ENCODE data around the gene CDH26.
"Not testable (repeated sequence)": the region's sequence is repeated elsewhere in the genome, so short reads cannot be mapped to it uniquely, and the experiment has no call there.

Gene CDH26

DNA sequence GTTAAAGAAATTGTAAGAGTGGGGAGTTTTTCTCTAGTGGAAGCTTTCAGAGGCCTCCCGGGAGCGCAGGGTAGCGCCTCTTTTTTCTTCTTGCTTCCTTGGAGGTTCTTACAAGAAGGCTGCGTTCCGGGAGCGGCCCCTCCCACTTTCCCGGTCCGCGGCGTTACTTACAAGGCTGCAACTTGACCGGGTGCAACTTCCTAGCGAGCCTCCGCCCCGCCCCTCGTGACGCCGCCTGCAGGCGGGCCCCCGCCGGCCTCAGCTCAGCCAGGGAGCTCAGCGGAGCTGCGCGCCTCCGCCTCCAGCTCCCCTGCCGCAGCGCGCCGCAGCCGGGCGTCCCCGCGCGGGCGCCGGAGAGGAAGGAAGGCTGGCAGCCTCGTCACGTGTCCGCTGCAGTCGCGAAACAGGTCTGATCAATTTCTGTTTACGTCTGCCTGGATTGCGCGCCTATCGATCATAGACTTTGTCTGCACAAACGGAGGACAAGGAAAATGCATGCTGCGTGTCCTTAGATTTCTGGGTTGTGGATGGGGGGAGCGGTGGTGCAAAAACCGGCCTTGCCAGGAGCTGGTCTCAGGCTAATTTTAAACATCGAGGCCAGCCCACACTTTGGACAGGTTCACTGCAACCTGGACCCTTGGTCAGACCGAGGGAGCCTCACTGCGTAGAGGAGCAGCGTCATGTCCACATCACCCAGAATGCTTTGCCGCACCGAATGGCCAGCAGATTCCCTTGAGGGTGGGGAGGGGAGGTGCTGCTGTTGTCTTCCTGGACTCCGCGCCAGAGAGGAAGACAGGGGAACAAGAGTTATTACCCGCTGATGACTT, 17.9 kb upstream of the CDH26 start, which contains the start of the genes FAM217B and PPP1R3D:
FAM217B (plus strand) TSS at position 261 of the 827 bp plus-strand sequence. CDS start 3,555 bp downstream, outside the sequence.
PPP1R3D (minus strand) TSS at position 177 of the 827 bp plus-strand sequence. CDS start 374 bp downstream, outside the sequence.
- DNase-seq (ENCODE audit: low spot score) (peak; percentile 95), FAIRE-seq (peak; percentile 5)

DNA sequence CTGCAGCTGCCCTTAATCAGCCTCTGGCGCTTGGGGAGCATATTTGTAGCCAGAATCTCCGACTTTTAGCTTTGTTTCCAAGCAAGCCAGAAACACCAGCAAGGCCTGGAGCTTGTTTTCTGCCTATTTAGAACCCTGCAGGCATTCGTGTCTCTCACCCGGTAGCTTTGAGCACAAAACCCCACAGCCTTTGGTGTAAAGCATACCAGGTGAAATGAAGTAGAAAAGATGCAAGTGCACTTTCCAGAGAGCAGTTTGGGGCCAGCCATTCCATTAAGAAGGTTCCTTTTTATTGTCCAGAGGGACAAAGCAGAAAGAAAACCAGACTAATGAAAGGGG, 17.3 kb upstream of the CDH26 start:
- FAIRE-seq (no peak), DNase-seq (ENCODE audit: low spot score) (no peak)

DNA sequence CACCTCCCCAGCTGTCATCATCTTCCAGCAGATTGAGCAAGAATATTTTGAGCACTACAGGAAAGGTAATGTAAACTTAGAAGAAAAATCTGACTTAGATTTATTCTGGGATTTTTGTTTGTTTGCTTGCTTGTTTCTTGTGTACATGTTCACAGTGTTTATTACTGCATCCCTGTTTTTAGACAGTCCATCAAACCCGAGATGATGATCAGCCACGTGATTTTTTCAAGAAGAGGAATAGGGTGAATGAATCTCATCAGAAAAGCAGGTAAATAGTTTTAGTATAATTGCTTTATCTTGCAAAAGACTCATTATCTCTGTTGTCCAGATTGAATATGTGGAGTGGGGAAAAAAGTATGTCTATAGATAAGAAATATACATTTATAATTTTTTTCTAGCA, 16.0 kb upstream of the CDH26 start:
- no peak for FAIRE-seq
- DNase-seq (ENCODE audit: low spot score), result no peak

DNA sequence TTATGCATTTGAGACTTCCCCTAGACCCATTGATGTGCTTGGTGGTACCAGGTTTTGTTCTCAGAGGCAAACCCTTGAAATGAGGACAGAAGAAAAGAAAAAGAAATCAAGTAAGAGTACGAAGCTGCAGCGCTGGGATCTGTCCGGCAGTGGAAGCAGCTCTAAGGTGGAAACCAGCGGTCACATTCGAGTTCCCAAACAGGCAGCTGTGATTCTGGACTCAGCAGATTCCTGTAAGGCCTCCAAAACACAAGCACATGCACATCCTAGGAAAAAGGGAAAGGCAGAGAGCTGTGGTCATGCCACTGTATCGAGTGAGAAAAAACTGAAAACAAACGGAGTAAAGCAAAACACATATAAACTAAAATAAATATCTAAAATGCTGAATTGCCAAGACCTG, 13.5 kb upstream of the CDH26 start:
- no peak for FAIRE-seq
- no peak for DNase-seq (ENCODE audit: low spot score)

DNA sequence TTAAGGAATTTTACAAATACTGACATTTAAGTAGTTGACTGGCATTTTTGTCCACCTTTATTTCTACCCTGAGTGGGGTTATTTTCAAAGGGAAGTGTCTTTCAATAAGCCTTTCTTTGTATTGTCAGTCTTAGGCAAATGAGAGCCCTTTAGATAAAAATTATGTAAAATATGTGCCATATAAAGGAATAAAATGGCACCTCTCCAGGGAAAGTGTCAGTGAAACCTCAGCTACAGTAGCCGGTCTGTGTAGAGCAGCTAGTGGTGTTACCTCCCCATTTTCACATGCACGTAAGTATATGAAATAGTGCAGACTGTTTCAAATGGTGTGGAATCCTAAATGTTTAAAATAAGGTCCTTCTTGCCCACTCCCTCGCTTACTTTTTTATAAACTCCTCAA, 13.0 kb upstream of the CDH26 start:
- FAIRE-seq (no peak), DNase-seq (ENCODE audit: low spot score) (no peak)

DNA sequence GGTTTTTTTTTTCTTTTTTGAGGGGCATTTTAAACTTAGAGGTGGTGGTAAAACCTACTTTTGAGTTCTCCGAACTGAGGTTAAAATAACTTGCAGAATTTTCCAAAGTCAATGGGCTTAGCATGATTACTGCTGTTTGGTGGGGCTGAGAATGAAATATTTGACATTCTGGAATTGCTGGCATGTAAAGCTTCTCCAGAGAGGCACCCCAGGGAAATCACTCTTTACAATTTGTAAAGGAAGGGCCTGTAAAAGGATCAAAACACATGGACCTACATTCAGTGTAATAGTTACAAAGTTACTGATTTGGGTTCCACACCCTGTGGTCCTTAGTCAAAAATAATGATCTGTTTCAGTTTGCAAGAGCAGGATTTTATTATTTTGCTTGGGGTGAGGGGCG, 12.5 kb upstream of the CDH26 start:
- DNase-seq (ENCODE audit: low spot score) (no peak), FAIRE-seq (no peak)

DNA sequence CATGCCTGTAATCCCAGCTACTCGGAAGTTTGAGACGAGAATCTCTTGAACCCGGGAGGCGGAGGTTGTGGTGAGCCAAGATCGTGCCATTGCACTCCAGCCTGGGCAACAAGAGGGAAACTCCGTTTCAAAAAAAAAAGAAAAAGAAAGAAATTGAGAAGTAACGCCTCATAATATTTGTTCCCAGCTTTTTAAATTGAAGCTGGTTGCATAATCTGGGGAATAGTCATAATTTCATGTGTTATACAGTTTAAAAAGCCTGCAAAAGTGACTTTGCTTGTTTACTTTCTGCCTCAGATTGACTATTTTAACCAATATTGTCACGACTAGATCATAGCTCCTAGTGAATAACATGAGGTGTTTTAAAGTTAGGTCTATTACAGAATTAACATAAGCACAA, 10.8 kb upstream of the CDH26 start:
- DNase-seq (ENCODE audit: low spot score) (no peak), FAIRE-seq (no peak)

DNA sequence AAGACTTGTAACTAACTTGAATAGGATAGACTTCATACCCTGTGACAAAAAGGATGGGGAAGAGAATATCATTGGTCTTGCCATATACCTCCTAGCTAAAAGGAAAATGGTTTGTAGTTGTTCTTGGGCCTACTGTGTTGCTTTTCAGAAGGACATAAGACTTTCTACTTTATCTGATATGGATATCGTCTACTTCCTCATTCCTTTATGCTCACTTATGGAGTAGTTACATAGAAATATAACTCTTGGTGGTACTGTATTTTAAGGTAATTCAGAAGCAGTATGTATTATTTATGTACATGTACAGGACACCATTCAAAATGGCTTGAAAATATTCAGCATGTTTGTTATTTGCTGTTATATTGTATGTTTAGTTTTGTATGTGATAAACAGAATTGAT, 10.0 kb upstream of the CDH26 start:
- FAIRE-seq, result no peak
- no peak for DNase-seq (ENCODE audit: low spot score)

DNA sequence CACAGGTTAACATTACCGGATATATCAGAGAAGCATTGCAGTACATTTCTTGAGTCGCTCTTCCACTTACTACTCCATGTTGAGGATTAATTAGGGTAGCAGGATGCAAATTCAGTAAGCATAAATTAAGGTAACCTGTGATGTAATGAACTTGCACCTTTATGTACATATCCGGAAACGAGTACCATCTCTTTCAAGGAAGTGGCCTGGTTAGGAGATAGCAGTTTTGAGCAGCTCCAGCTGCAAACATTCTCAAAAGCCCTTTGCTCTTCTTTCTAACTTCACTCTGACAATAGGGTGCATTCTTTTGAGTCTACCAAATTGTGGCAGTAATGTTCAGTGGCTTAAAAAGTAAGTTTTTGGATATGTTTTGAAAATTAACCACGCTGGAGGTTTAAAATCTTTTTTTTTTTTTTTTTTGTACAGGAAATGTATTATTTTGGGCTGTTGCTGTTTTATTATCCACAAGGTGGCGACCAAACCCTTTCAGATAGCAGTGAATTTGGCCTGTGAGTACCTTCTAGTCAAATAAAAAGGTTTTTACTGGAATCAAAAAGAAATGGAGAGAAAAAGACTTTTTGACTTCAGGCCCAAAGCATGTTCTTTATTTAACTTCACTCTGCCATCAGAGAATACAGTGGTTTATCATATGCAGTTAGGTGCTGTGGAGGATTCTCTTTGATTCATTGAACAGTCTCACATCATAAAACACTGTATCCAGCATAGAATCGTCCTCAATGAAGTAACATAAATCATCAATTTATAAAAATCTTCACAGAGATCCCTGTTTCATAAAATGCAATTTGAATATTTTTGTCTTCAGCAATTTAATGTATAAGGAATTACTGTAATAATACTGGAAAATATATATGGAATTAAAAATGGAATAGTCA, 9.1 kb upstream of the CDH26 start:
- FAIRE-seq (no peak), DNase-seq (ENCODE audit: low spot score) (peak; percentile 17)

DNA sequence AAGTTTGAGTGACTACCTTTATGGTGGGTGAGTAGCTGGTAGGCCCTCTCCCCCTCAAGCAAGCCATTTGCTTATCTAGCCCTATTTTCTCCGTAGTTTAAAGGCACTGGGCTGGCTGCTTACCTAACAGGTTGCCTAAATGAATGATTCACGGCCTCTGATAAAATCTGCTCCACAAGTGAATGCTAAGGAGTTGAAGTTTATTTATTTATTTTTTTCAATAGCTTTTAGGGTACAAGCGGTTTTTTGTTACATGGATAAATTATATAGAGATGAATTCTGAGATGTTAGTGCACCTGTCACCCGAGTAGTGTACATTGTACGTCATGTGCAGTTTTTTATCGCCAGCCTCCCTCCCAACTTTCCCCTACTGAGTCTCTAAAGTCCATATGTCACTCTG, 8.3 kb upstream of the CDH26 start:
- FAIRE-seq (no peak), DNase-seq (ENCODE audit: low spot score) (no peak)

DNA sequence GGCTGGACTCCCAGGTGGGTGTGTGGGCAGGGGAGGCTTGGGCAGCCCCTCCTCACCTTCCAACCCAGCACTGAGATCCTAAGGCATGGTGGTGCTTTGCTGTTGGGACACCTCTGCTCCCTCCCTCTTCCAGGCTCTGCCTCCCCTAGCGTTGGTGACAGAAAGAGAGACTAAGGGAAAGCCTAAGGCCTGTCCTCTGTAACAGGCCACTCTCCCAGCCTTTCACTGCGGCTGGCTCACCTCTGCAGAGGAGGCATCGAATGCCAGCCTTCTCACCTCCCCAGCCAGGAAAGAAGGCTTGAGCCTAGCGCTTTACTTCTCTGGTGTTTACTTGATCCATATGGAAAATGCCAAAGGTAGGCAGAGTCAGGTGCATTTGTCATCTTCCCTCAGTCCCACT, 3.5 kb upstream of the CDH26 start:
- no peak for FAIRE-seq

DNA sequence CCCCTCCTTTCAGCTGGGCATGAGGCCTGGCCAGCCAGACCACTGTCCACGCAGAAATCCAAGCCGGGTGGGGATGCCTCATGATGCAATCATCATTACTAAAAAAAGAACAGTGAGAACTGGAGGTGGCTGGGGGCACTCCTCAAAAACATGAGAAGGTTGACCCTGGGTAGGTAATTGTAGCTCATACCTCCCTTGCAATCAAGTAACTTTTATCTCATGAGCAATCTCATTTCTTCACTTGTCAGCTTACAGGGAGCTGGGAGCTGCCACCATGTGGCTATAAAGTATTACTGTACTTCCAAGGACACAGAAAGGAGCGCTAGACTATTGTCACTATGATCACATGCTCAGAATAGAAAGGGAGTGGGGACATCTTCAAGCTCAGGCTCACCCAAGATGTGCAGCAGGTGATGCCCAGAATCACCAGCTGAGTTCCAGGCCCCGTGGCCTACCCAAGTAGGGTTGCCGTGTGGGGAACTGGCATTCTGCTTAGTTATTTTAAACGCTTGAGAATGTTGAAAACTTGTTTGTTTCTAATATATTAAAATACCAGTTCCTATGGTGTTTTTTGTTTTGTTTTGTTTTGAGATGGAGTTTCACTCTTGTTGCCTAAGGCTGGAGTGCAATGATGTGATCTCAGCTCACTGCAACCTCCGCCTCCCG, 3.0 kb upstream of the CDH26 start:
- DNase-seq (ENCODE audit: low spot score), result peak; percentile 29
- no peak for FAIRE-seq

More for the DNA sequence above, 3.5 kb upstream of the CDH26 start:
- no peak for DNase-seq (ENCODE audit: low spot score)

DNA sequence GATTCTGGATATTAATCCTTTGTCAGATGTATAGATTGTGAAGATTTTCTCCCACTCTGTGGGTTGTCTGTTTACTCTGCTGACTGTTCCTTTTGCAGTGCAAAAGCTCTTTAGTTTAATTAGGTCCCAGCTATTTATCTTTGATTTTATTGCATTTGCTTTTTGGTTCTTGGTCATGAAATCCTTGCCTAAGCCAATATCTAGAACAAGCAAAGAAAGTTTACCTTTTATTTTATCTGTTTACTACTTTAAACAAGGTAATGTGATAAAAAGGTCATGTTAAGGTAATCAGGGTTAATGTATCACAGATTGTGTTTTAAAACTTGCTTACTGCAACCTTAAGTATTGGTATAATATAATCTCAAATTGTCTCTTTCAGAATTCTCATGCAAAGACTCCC, 655 bp upstream of the CDH26 start:
- FAIRE-seq; DNase-seq (ENCODE audit: low spot score): not testable (repeated sequence)

DNA sequence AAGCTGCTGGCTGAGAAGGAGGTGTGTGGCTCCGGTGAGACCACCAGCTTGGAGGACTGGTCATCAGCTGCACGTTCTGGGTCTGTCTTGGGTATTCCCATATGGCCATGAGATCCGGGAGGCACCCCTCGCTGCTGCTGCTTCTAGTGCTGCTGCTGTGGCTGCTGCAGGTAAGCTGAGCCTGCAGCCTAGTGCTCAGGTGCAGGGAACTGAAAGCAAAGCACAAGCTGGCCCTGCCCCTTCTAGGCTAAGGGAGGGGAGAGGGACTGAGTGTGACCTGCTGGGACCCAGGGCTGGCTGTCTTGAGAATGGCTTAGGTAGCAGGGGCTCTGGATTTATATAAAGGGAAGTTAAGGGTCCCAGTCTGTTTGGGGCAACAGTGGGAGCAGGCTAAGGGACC, 403 bp downstream of the CDH26 start:
- no peak for FAIRE-seq
- no peak for DNase-seq (ENCODE audit: low spot score)

DNA sequence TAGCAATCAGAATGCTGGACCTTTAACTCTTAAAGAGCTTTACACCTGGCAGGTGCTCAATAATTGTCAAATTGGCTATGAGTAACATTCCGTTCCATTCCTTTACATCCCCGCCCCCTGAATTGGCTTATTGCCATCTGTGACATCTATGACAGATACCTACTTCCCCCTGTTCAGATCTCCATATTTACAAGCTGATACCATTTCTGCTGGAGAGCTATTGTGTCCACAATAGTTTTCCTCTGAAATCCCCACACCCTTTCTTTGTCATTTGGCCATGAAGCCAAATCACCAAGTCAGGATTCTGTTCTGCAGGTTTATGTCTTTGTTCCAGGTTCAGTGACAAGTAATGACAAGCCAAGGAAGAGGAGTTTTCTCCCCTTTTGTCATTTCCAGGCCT, 3.2 kb downstream of the CDH26 start:
- no peak for FAIRE-seq

DNA sequence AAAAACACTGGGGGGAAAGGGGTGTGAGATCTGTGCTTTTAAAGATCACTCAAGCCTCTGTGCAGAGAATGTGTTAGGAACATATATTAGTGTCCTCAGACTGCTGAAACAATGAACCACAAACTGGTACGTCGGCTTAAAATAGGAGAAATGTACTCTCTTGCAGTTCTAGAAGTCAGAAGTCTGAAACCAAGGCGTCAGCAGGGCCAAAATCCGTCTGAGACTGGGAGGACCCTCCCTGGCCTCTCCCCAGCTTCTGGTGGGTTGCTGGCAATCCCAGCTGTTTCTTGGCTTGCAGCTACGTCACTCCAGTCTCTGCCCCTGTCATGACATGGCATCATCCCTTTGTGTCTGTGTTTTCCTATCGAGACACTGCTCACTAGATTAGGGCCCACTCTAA, 3.9 kb downstream of the CDH26 start:
- FAIRE-seq, result no peak
- no peak for DNase-seq (ENCODE audit: low spot score)

More for the DNA sequence above, 3.2 kb downstream of the CDH26 start:
- DNase-seq (ENCODE audit: low spot score), result no peak

DNA sequence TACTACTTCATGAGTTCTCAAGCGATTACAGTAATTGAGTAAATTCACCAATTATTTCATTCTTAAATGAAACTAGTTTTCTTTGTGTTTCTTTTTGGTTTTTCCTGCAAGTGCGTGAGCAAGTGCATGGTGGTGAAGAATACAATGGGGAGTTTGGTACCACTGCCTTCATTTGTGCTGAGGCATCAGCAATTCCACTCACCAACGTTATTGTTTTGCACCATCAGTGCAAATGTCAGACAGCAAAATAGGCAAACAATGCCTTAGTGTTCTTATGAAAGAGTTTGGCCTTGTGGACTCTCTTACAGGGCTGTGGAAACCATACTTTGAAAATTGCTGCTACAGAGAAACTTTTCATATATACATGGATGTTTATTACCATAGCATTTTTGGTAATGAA, 8.2 kb downstream of the CDH26 start:
- FAIRE-seq, result no peak
- no peak for DNase-seq (ENCODE audit: low spot score)

DNA sequence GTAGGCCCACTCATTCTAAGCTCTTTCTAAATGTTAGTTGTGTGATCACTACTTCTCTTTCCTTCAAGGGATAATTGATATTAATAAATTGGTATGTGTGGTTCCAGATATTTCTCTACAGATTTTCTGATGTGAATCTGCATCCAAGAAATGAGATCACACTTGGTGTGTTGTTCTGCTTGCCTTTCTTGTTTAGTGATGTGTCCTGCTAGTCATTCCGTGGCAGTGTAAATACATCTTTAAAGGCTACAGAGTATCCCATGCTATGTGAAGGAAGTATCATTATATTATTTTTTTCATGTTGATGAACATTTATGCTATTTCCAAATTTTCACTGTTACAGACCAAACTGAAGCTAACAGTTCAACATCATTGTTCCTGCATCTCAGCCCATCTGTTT, 13.2 kb downstream of the CDH26 start:
- DNase-seq (ENCODE audit: low spot score) (no peak), FAIRE-seq (no peak)

DNA sequence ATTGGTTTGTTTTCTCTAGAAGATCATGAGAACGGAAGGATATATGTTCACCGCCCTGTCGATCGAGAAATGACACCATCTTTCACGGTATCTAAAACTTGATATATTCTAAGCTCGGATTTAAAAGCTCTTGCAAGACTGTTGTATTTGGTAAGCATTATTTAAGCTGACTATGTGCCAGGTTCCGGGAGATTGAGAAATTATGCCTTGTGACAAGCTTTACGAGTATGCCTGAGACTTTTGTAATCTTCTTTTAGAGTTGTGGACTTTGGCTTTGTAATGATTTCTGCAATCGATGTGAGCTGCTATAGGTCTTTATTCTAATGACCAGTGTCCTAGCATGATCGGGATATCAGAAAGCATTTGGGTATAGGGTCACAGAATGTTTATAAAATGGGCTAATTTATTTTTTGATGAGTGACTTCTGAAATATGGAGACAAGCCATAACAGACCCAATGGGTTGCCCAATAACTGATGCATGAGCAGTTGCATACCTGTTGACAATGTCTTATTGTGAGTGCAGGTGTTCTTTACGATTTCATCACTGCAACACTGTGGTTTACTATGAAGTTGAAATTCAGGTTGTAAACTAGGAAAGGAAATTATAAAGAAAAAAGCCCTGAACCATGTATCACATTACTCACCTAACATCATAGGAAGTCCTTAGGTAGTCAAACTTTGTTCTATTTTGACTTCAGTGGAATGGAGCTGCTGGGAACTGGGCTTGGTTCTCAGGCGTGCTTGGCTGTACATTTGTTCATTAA, 14.0 kb downstream of the CDH26 start:
- DNase-seq (ENCODE audit: low spot score), result no peak
- no peak for FAIRE-seq

DNA sequence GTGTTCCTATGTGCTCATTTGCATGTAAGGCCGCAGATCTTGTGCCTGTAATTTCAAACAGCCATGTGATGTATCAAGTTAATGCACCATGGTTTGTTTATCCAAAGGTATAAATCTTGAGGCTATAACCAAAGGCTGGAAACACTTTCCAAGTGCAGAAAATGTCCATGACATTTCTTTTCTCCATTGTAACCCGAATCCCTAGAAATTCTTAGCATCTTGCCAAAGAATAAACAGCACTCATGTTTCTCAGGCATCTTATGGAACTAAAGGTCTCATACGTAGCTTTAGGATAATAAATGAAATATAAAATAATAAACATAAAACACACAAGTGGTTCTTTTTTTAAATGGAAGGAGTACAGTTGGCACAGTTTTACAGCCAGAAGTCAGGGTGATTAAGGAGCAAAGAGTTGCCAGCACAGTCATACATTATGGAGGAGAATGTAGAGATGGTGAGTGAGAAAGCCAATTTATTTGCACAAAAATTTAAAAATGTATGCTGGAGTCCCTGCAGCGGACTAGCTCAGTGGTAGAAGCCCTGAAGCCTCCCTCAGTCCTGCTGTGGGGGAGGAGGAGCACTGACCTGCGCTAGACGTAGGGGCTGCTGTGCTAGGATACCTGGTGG, 18.0 kb downstream of the CDH26 start:
- FAIRE-seq, result no peak

DNA sequence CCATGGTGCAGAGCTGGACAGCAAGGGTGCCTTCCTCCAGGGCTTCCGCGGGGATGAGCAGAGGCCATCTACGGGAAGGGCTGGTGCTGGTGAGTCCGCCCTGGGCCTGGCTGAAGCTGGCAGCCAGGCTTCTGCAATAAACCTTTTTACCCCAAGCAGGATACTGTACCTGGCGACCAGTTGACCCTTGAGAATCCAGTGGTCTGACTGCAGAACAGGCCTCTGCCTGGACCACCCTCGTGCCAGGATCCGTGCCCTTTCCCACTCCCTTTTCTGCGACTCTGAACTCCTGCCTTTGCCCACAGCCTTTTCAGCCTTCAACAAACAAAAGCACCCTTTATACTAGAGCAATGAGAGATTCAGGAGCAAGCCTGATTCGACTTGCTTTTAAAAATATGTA, 18.9 kb downstream of the CDH26 start:
- no peak for DNase-seq (ENCODE audit: low spot score)
- no peak for FAIRE-seq

More for the DNA sequence above, 18.0 kb downstream of the CDH26 start:
- DNase-seq (ENCODE audit: low spot score), result no peak

Measured in urothelium cell line (cell line).